ENCODE results near the gene SMG6.

- no peak for TF ChIP-seq CTCF (IDR thresholded peaks at IDR 0.05; ENCODE audit: low read length)
- TF ChIP-seq EZH2 (IDR thresholded peaks at IDR 0.05; ENCODE audit: borderline replicate concordance, low read length): no peak
Observed at GRCh38 chr17:2090210-2090641, 213.4 kb downstream of the SMG6 start.

Data from OCI-LY1 (cell line).